Brain microvascular endothelial cell (primary cell): ENCODE results near the gene TTC19.

Source experiments
- DNase-seq: peaks from one replicate; pipeline ENCODE4 v3.0.0-alpha.2; 2020
- H3K27ac ChIP-seq: fragments of 250-450 bp; sonication (Bioruptor Pico); 2 replicates; pipeline ENCODE4 v1.5.1; 2020; ENCODE audit warnings: mild to moderate bottlenecking, moderate library complexity
- H3K27me3 ChIP-seq: fragments of 250-450 bp; sonication (Bioruptor Pico); replicated peaks from 2 replicates; pipeline ENCODE4 v1.5.1; 2020; ENCODE audit warnings: mild to moderate bottlenecking
- H3K36me3 ChIP-seq: fragments of 250-450 bp; sonication (Bioruptor Pico); replicated peaks from 2 replicates; pipeline ENCODE4 v1.5.1; 2020; ENCODE audit warnings: mild to moderate bottlenecking
- H3K4me3 ChIP-seq: 2 replicates; pipeline ENCODE4 v1.5.1; 2011; ENCODE audit warnings: low read depth, mild to moderate bottlenecking, control low read depth, low read length, moderate library complexity
- CTCF ChIP-seq: IDR thresholded peaks from 2 replicates; pipeline ENCODE4 v1.5.1; 2011; ENCODE audit warnings: low read depth, mild to moderate bottlenecking, moderate library complexity, low read length, control low read depth, inconsistent platforms; ENCODE audit errors: missing control alignments
- in situ Hi-C: cut with HindIII; loops from 2 replicates; pipeline ENCODE4 v1.10.0; 2017; ENCODE audit warnings: low sequenced_read_pairs, low pct_ligation_motif_present

TTC19 gene

GRCh38 chr17:15998031-15998562, 1.5 kb upstream of the TTC19 start:
- Histone ChIP-seq H3K27ac (peak overlapping the region; percentile 95), H3K36me3 (peaks cover 21% of the 10 kb centered on the region), H3K4me3 (no peak overlapping the region), H3K27me3 (no peaks in the 10 kb centered on the region)
- no peak for DNase-seq
- TF ChIP-seq CTCF: no peak
- in situ Hi-C loops: no loop called here

- in situ Hi-C loops: no loop called here
- H3K27ac ChIP-seq: peak overlapping the region; percentile 95
- H3K4me3 ChIP-seq: peak overlapping the region; percentile 84
- no peak for TF ChIP-seq CTCF
- peaks cover 40% of the 10 kb centered on the region for H3K36me3 ChIP-seq
- no peaks in the 10 kb centered on the region for H3K27me3 ChIP-seq
- peak; percentile 20 for DNase-seq
Observed at GRCh38 chr17:15999974-16000827, 577 bp downstream of the TTC19 start.

GRCh38 chr17:16001226-16001897, 1.7 kb downstream of the TTC19 start:
- no peak overlapping the region for H3K27ac ChIP-seq

GRCh38 chr17:16002708-16003260, 3.2 kb downstream of the TTC19 start:
- H3K27me3 ChIP-seq: no peaks in the 10 kb centered on the region
- no peak for DNase-seq
- no peak overlapping the region for H3K4me3 ChIP-seq
- peaks cover 64% of the 10 kb centered on the region for H3K36me3 ChIP-seq
- in situ Hi-C loops: no loop called here
- no peak for TF ChIP-seq CTCF
- H3K27ac ChIP-seq: no peak overlapping the region

More at GRCh38 chr17:16001226-16001897, 1.7 kb downstream of the TTC19 start:
- no peaks in the 10 kb centered on the region for H3K27me3 ChIP-seq
- in situ Hi-C loops: no loop called here
- no peak for TF ChIP-seq CTCF
- H3K36me3 ChIP-seq: peaks cover 51% of the 10 kb centered on the region
- no peak for DNase-seq
- H3K4me3 ChIP-seq: peak overlapping the region; percentile 84

GRCh38 chr17:16003841-16004240, 4.2 kb downstream of the TTC19 start:
- Histone ChIP-seq H3K36me3 (peaks cover 74% of the 10 kb centered on the region), H3K27ac (no peak overlapping the region), H3K27me3 (no peaks in the 10 kb centered on the region), H3K4me3 (no peak overlapping the region)
- no peak for TF ChIP-seq CTCF
- in situ Hi-C loops: no loop called here
- no peak for DNase-seq
